DMS 273 treated with DMSO at 0.1 percent for 48 hours (cell line): ENCODE measurements around the gene DEPDC7.

Experiments used
- DNase-seq: peaks from one replicate; lab custom pipeline; 2025; lab: John Stamatoyannopoulos, UW

Gene DEPDC7

DNA sequence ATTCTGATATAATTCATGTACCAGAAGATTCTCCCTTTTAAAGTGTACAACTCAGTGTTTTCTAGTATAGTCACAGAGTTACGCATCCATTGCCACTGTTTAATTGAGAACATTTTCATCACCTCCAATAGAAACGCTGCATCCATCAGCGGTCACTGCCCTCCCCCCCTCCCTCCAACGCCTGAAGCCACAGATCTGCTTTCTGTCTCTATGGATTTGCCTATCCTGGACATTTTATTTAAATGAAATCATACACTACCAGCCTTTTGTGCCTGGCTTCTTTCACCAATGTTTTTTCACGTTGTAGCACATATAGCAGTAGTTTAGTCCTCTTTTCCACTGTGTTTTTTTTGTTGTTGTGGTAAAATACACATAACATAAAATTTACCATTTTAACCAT lies 46.5 kb downstream of the DEPDC7 start:
- DNase-seq: no peak

DNA sequence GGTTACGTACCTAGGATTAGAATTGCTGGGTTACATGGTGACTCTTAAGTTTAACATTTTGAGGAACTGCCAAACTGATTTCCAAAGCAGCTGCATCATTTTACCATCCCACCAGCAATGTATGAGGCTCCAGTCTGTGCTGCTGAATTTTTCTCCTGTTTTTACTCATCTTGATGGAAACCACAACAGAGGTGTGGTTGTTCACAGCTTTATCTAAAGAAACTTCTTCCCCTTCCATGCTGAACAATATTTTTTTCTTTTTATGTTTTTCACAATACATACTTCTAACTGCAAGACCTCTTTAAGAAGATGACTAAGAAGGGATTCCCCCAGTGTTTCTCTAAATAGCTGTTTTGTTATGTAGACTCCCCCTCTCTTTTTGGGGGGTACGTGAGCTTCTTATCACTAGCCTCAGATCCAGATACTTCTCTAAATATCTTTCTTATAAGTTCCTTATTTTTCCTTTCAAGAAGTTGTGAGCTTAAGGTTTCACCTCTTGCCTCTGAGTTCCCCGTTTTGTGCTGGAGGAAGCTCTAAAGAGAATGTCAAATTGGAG lies 47.7 kb downstream of the DEPDC7 start:
- no peak for DNase-seq

GRCh38 chr11:33064033-33064825 lies 48.6 kb downstream of the DEPDC7 start:
- no peak for DNase-seq

- DNase-seq: no peak
These were observed 49.2 kb downstream of the DEPDC7 start for GRCh38 chr11:33064866-33065265.

GRCh38 chr11:33065445-33066178 lies 49.9 kb downstream of the DEPDC7 start:
- DNase-seq: no peak

DNA sequence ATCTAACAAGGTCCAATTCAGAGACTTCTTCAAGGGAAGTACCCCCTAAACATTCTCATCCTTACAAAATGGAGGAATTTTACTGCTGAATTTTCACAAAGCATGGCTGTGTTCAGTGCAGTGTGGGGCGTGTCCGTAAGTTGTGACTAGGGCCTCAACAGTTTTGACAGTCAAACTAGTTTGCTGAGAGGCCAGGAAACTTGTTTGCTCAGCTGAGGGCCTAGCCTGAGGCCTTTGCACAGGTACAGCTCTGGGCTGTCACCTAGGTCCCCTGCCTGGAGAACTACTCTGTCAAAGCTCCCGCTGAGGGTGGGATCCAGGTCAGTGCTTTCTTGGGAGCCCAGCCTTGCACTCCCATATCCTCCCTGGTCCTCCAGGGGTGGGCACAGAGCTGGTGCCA lies 51.6 kb downstream of the DEPDC7 start:
- no peak for DNase-seq

DNA sequence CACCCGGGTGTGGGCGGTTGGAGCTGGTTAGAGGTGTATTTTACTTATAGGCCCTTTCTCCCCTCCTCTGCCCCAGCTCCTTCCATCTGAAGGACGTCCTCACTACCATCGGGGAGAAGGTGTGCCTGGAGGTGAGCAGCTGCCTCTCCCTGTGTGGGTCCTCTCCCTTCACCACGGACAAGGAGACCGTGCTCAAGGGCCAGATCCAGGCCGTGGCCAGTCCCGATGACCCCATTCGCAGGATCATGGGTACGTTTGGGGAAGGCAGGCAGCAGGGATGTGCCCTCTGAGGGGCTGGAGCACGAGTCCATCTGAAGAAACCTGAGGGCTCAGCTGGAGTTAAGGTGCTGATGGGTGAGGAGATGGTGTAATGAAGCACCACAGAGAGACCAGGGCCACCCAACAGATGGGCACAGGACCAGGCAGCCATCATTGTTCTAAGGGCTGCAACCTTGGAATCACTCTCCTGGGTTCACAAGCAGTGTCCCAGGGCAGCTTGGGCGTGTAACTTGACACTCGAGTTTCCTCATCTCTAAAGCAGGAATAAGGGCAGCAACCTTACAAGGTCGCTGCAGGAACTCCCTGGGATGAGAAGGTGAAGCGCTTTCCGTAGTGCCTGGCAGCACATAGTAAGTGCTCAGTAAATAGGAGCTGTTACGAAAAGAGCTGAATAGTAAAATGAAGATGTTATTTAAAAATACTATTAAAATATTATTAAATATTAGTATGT lies 53.1 kb downstream of the DEPDC7 start:
- DNase-seq: no peak

GRCh38 chr11:33072465-33072864 lies 56.8 kb downstream of the DEPDC7 start:
- no peak for DNase-seq
